NCI-H2196 (cell line): ENCODE data around the gene TMTC2.

Source experiments
- DNase-seq: peaks from one replicate; lab custom pipeline; 2025; ENCODE audit not compliant: unreplicated experiment; lab: John Stamatoyannopoulos, UW

Gene TMTC2

DNA sequence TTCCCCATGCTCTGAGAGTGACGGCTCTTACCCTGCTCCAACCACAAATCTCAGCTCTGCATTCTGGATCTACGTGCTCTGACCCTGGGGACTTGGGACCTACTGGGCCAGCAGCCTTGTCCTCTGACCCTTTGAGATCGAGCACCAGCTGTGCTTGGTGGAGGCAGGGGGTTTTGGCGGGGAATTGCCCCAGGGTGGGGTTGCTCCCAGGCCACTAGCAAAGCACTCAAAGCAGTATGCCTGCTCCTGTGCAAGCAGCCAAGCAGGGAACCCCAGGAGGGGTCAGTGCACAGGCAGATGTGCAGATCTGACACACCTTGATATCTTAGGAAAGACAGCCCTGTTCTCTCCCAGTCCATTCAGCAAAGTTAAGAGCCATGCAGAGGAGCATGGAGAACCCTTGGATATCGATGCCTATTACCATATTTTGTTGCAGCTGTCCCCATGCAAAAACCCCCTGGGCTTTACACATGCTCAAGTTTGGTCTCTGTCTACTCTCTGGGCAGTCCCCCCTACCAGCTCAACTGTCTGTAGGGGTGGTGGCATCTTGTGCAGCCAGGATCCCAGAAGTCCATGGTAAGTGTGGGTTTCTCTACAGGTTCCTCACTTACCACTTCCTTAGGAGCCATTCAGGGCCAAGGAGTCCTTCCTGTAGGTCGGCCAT, 319.0 kb downstream of the TMTC2 start:
- DNase-seq, result no peak

GRCh38 chr12:83008703-83009102, 322.0 kb downstream of the TMTC2 start:
- no peak for DNase-seq

DNA sequence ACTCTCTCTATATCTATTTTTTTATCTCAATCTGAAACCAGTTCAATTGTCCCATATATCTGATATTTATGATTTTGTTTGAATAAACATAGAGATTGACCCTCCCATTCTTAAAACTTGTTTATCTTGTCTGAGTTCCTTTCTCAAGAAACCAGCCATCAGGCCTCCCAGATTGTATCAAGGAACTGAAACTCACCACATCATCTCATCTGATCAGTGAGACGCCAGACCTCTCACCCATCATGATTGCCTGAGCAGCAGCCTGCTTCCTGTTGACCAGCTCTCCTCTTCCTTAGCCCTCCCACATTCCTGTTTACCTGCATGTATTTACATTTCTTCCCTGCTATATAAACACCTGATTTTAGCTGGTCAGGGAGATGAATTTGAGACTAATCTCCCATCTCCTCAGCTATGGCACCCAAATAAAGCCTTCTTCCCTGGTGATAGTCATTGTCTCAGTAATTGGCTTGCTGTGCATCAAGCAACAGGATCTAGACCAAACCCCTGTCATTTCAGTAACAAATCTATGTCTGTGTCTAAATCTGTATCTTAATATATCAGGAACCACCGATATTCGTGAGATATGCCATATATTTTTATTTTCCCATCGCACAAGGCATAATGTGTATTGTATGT, 323.6 kb downstream of the TMTC2 start:
- no peak for DNase-seq

- DNase-seq, result no peak
These were observed 328.9 kb downstream of the TMTC2 start for GRCh38 chr12:83015390-83016217.

- no peak for DNase-seq
These were observed 329.6 kb downstream of the TMTC2 start for GRCh38 chr12:83016218-83016835.

DNA sequence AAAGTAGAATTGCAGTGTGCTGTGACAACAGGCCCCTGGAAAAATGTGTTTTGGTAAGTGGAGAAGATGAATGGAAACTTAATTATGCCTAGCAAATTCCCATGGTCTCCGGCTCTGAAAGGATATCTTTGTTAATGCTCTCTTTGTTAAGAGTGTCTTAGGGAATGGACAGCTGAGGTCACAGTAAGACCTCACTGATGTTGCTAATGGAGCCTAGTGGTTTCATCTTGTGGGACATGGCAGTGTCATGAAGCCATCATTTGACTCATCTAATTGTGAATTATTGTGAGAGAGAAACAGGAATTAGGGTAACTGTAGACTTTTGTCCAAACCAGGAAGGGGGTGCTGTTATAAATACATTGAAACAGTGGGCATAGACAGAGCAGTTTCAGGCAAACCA, 330.3 kb downstream of the TMTC2 start:
- DNase-seq, result no peak

GRCh38 chr12:83018088-83018487, 331.4 kb downstream of the TMTC2 start:
- DNase-seq, result no peak

DNA sequence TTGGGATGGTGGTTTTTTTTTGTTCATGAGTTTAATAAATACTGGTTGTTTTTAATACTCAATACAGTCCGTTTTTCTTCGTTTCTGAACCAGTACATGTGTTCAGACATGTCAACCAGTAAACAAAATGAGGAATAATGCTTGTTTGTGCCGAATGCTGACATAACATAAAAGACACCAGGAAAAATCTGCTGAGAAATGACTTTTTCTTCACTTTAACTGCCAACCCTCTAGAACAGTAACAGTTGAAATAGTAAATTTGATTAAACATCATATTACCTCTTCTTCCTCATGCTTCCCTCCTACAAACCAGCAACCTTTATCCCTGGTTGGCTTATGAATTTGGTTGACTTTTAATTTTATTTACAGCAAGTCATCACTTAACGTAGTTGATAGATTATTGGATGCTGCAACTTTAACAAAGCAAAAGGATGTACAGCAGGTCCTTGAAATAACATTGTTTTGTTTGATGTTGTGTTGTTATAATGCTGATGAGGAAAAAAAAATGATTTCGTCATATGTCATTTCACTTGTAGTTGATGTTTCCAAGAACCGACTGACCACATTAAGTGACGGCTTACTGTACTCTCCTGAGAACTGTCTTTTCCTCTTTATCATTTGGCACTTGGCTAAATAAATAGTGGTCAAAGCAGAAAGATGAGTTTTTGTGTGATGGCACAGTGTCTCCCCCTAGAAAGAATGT, 340.5 kb downstream of the TMTC2 start:
- DNase-seq, result no peak

GRCh38 chr12:83031196-83031595, 344.5 kb downstream of the TMTC2 start:
- no peak for DNase-seq

GRCh38 chr12:83036847-83037246, 350.1 kb downstream of the TMTC2 start:
- DNase-seq, result no peak

- no peak for DNase-seq
These were observed 352.7 kb downstream of the TMTC2 start for GRCh38 chr12:83039413-83039812.

- no peak for DNase-seq
These were observed 353.6 kb downstream of the TMTC2 start for GRCh38 chr12:83040339-83040738.

DNA sequence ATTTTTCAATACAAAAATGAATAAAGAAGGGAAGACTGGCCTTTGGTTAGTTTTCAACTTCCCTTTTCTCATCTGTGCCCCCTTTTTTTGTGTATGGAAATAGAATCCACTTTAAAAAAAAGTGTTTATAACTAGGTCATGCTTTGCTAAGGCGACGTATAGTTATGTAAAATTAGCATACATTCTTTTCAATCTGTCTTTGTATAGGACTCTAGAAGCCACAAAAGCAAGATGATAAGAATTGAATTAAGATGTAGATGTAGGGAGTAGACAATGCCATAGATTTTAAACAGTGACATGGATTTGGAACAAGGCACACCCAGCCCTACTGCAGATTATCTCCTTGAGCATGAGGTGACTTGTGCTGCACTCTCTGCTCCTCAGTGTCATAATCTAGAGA, 354.3 kb downstream of the TMTC2 start:
- no peak for DNase-seq

GRCh38 chr12:83042441-83043200, 355.9 kb downstream of the TMTC2 start:
- no peak for DNase-seq

DNA sequence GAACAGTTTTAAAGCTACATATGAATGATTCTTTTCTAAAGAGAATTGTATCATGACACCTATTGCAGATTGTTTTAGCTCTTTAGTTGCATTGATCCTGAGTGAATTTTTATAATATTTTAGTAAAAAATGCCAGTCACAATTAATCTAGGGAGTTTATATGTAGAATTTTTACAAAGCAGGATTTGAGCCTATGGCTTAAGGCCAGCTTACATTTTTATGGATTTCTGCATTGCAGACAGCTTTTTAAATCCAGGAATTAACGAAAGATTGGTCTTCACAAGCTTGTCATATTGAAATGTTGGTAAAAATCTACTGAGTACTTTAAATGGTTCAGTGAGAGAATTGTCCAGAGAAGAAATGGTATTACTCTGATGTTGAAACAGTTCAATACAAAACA, 358.0 kb downstream of the TMTC2 start:
- no peak for DNase-seq

- no peak for DNase-seq
These were observed 359.3 kb downstream of the TMTC2 start for GRCh38 chr12:83046019-83046418.

GRCh38 chr12:83049306-83049705, 362.6 kb downstream of the TMTC2 start:
- no peak for DNase-seq

DNA sequence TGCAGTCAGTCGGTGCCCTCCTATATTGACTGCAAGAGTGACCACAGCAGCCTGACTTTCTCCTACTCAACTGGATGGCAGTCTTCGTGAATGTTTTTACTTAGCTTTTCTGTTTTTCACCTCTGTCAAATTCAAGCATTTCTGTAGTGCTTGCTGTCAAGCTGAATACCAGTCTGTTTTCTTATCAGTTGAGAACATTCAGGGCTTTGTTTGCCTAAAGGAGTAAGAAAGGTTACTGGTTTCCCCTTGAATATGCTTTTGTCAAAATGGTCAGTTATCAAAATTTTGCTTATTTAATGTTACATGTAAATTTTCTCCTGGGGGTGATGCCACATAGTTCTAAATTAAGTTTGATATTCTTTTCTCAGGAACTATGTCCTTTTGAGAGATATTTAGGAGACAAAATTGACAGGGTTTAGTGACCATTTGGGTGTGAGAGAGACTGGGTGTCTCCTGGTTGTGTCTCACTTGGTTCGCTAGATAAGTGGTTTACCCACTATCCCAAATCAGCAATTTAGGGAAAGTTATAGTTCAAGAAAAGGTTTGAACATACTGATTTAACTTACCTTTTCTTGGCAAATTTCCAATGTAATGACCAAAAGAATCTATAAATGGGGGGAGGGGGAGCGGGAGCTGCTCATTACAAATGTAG, 366.3 kb downstream of the TMTC2 start:
- no peak for DNase-seq

GRCh38 chr12:83057436-83057835, 370.7 kb downstream of the TMTC2 start:
- no peak for DNase-seq

- DNase-seq, result no peak
These were observed 372.4 kb downstream of the TMTC2 start for GRCh38 chr12:83059107-83059506.
